NCI-H1417 (cell line): ENCODE measurements around the gene RNH1.
"Not testable (repeated sequence)": the region's sequence is repeated elsewhere in the genome, so short reads cannot be mapped to it uniquely, and the experiment has no call there.

Experiments used
- DNase-seq, 3 experiments: peaks; one replicate each; lab custom pipeline; 2025; lab: John Stamatoyannopoulos, UW

The RNH1 gene

DNA sequence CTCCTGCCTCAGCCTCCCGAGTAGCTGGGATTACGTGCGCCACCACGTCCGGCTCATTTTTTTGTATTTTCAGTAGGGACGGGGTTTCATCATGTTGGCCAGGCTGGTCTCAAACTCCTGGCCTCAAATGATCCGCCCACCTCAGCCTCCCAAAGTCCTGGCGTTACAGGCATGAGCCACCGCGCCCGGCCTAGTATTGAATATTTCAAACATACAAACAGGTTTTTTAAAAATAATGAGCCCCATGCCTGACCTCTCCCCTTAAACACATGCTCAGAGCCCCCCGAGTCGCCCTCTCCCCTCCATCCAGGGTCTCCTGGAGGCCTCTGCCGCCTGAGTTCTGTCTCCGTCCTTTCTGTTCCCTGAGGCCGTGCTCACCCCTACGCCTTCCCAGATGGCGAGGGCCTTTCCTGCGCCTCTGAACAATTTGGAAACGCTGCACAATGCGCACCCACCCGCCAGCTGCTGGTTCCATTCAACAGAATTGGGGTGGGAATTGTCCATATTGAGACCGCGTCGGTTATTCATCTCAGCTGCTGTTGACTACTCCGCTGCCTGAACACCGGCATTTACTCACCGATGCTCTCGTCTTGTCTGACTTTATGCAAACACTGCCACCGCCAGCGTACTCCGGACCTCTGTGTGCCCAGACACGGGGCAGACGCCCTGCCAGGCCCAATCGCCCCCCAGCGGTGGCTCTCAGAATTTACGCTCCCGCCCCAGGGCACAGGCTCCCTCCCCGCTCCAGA is 13.6 kb upstream of the RNH1 start:
- no peak for DNase-seq

- DNase-seq = peak in 1 of 3 experiments; percentile 51
These were observed 11.6 kb upstream of the RNH1 start for GRCh38 chr11:518463-519202.

- DNase-seq = not testable (repeated sequence)
These were observed 10.1 kb upstream of the RNH1 start for GRCh38 chr11:516918-517685.

- DNase-seq = no peak
These were observed 9.4 kb upstream of the RNH1 start for GRCh38 chr11:516400-516799.

DNA sequence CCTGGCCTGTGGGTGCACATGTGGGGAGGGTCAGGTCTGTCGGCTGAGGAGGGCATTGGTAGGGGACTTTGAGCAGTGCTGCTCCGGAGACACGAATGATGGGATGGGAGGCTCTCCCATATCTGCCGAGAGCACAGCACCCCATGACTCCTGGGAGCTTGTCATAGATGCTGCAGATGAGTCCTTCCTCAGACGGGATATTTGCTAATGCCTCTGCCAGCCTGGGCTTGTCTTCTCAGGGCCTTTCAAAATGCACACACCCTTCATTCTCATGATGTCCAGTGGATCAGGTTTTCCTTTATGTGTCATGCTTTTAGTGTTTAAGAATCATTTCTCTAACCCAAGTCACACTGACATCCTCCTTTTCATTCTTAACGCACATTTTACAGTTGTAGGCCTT is 8.1 kb upstream of the RNH1 start:
- no peak for DNase-seq

DNA sequence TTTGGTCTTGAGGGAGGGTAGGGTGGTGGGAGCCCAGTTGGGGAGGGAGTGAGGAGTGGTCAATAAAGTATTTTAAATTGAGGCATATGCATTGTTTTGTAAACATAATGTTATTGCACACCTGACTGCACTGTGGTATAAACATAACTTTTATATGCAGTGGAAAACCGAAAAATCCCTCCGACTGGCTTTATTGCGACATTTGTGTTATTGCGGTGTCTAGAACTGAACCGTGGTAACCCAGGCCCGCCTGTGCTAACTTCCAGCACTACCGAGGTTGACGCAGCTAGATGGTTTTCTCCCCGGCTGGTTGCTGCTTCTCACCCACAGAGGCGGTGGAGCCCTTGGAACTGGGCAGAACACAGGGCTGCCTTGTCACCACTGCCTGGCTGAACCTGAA is 7.6 kb upstream of the RNH1 start:
- DNase-seq = no peak

GRCh38 chr11:512761-513595 is 5.9 kb upstream of the RNH1 start:
- DNase-seq = no peak

- no peak for DNase-seq
These were observed 1.9 kb upstream of the RNH1 start for GRCh38 chr11:508956-509355.

DNA sequence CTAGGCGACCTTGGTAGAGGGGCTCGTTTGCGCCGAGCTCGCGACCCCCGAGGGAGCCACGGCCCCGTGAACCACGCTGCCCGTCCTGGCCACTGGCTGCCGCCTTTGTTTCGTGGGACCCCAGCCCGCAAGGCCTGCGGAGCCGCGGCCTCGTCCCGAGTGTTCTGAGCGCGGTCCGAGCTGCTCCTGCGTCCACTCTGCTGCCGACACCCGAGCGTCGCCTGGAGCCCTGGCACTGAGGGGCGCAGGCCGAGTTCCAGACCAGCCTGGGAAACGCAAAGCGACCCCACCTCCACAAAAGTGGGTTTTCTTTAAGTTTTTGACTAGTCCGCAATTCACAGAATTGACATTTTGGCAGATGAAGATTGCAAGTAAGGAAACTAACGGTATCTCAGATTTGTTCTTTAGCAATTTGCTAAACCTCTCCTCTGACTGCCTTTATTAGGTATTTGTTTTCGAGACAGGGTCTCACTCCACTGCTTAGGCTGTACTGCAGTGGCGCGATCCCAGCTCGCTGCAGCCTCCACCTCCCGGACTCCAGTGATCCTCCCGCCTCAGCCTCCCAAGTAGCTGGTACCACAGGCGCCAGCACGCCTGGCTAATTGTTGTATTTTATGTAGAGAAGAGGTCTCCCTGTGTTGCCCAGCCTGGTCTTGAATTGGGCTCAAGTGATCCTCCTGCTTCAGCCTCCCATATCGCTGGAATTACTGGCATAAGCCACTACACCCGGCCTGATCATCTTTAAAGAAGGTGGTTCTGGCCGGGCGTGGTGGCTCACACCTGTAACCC is 879 bp upstream of the RNH1 start:
- peak in 1 of 3 experiments; percentile 65 for DNase-seq

DNA sequence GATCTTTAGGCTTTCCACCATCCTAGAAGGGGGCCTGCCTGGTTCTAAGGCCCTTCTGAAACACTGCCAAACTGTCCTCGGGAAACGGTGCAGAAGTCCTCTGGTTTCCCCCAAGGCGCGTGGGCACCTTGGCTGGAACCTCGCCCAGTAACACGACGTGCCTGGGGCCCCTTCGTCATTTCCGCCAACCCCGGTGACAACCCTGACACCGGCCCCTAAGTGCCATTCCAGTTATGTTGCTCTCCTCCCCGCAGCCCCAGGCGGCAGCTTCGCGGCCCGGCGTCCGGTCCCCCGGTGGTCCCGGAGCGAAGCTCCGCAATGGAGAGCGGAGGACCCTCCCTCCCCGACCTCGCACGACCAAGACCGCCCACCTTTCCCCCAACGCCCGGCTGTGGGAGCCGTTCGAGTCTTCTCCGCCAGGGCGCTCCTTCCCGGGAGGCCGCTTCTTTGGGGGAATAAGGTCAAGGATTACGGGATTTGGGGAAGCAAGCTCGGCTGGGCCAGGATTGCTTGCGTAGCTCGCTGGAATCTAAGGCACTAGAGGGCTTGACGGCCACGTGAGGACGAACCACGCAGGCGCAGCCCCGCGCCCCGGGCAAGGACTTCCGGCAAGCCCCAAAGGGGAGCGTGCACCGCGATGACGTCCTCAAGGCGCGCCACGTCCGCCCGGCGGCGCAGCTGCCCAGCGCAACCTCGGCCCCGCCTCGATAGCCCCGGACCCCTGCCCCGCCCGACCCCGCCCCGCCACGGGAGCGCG is 626 bp downstream of the RNH1 start:
- DNase-seq = peak; percentile 92 to 98 (median 96)

- no peak for DNase-seq
These were observed 2.1 kb downstream of the RNH1 start for GRCh38 chr11:504994-505344.

GRCh38 chr11:504053-504993 is 2.7 kb downstream of the RNH1 start:
- DNase-seq = no peak

DNA sequence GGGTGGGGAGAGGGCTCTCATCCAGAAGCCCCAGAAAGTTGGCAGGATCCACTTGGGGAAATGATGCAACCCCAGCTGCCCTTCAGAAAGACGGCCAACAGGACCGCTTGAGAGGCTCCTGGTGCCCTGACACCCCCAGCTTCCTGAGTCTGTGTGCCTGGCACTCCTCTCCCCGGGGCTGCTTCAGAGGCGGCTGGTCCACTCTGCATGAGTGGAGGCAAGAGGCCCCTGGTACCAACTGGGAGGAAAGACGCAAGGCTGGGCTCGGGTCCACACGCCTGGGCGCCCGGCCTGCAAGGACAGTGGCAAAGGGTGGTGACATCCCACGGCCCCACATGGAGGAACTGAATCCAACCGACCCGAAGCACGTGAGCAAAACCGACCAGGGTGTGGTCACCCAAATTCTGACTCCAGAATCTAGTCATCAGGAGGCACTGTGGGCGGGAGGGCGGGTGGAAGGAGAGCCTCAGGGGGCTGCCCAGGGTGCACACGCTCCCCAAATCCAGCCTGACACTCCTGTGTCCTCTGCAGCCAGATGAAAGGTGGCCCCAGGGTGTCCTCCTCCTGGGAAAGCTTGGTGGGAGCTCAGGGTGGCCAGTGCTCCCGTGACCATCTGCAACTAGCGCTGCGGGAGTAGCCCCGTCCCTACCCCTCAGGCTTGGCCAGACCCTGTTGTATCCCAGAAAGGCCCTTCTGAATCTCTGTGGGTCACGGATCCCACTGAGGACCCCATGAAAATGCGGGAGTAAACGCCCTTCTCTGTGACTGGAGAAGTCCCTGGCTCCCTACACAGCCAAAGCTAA is 3.7 kb downstream of the RNH1 start:
- no peak for DNase-seq

GRCh38 chr11:502288-503178 is 4.5 kb downstream of the RNH1 start:
- no peak for DNase-seq

GRCh38 chr11:501683-502287 is 5.3 kb downstream of the RNH1 start:
- no peak for DNase-seq

- no peak for DNase-seq
These were observed 5.9 kb downstream of the RNH1 start for GRCh38 chr11:501001-501682.
